SKM-1 (cell line): Measurements from ENCODE around the gene L3MBTL1.

ENCODE experiments used
- DNase-seq: peaks from one replicate; lab custom pipeline; 2025; ENCODE audit not compliant: unreplicated experiment; lab: John Stamatoyannopoulos, UW

L3MBTL1 gene

GRCh38 chr20:43534791-43535350, 27.4 kb downstream of the L3MBTL1 start:
- DNase-seq: no peak

GRCh38 chr20:43535370-43536004, 28.0 kb downstream of the L3MBTL1 start:
- no peak for DNase-seq

- DNase-seq: no peak
Measured at GRCh38 chr20:43536041-43536816, 28.7 kb downstream of the L3MBTL1 start.

- DNase-seq: no peak
Measured at GRCh38 chr20:43536817-43537440, 29.4 kb downstream of the L3MBTL1 start.

DNA sequence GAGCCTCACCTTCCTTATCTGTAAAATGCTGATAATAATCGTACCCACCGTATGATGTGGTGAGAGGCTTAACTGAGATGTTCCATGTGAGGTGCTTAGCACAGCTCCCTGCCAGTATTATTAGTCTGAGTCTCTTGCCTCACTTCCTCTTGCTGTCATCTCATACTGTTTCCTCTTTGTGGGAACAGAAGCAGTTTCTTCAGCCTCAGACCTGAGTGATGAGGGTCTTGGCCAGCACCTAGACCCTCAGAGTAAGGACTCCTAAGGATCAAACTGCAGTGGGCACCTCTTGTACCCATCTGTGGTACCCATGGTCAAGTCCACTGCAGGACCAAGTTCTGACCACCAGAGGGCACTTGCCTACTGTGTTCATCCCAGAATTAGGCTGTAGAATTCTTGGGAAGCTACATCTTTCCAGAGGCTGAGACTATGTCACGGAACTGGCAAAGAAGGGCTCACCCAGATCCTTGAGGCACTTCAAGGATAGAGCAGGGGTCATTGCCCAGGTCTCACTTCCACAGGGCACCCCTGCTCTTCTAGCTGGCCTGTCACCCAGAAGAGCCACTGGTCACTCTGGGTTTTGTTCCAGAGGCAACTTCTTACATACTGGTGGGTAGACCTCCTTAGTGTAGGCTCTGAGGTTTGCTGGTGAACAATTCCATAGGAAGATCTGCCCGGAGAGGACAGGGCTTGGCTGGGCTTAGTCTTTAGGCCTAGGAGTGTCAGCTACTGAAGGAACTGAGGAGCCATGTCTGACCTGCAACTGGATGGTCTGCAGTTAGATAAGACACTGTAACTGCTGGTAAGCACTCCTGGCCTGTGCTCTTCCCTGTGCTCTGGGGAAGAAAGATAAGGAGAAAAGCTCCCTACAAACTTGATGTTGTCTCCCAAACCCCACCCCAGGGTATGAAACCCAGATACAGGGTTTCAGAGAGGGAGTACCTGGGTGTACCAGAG, 30.7 kb downstream of the L3MBTL1 start:
- DNase-seq: peak; percentile 17

GRCh38 chr20:43538878-43539700, 31.6 kb downstream of the L3MBTL1 start:
- no peak for DNase-seq

DNA sequence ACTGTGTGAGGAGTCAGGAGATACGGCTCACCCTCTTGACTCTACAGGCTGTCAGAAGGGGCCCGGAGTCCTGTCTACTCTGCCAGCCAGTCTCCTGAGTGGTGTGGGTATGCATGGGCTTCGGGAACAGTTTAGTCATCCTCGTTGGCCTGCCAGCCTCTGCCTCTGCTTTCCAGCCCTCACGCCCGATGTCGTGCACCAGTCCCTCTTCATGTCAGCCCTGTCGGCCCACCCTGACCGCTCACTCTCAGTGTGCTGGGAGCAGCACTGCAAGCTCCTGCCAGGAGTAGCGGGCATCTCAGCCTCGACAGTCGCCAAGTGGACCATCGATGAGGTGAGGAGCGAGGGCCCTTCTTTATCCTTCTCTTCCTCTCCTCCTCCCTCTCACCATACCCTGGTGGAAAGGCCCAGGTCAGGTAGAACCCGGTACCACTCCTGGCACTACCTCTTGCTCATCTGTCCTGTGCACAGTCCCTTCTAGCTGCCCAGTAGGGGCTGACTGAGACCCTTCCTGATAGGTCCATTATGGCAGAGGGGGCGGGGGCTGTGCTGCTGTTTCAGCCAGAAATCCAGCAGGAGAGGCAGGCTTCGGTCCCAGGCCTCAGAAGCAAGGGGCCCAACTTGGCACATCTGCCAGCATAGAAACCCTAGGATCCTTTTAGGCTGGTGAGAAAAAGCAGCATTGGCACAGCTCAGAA, 32.6 kb downstream of the L3MBTL1 start:
- DNase-seq: no peak

DNA sequence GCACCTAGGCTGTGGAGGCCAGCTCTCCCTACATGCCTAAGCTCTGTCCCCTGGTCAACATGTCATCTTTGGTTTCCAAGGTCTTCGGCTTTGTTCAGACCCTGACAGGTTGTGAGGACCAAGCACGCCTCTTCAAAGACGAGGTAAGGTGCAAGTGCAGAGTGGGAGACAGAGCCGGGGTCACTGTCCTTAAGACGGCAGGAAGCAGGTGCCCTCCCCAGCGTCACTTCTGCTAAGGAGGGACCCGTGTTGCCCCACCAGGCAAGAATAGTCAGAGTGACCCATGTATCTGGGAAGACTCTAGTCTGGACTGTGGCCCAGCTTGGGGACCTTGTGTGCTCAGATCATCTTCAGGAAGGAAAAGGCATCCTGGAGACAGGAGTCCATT, 33.2 kb downstream of the L3MBTL1 start:
- DNase-seq: no peak

GRCh38 chr20:43541214-43541613, 33.7 kb downstream of the L3MBTL1 start:
- DNase-seq: no peak

DNA sequence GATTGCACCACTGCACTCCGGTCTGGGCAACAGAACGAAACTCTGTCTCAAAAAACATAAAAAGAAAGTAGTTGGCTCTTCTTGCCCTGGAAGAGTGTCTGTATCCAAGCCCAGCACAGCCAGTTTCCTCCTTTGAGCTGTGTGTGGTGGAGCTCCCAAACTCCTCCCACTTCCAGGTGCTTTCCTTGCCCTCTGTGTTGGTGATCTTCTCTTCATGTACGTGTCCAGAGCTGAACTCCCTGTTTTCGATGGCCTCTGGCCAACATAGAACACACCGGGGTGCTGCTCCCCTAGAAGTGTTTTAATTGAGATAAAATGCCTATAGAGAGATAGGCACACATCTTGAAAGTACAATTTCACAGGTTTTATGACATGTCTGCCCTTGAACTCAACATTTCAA, 34.7 kb downstream of the L3MBTL1 start:
- no peak for DNase-seq

DNA sequence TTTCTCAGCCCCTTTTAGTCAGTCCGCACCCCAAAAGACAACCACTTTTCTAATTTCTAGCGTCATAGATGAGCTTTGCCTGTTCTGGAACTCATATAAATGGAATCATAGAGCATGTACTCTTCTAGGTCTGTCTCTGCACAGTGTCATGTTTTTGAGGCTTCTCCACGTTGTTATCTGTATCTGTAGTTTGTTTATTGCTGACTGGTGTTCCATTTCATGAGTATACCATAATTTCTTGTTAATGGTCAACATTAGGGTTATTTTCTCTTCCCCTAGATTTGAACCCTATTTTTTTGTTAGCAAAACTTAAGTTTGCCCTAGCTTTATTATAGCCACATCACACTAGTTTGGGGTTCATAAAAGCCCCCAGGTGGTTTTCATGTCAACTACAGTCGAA, 35.2 kb downstream of the L3MBTL1 start:
- no peak for DNase-seq

DNA sequence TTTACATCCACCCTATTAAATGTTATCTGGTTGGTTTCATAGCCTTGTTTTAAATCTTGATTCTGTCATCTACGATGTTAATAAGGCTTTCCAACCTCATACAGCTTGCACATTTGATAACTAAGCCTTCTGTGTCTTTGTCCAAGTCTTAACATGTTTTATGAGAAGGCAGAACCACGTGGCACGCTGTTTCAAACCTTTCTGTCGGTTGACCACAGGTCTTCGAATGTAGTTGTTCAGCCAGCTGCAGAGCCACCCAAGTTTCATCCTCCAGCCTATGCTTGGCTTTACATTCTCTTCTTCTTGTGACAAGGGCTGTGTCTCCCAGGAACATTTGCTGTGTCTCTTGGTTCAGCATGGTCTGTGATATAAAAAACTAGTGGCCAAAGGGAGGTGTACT, 35.6 kb downstream of the L3MBTL1 start:
- DNase-seq: no peak

DNA sequence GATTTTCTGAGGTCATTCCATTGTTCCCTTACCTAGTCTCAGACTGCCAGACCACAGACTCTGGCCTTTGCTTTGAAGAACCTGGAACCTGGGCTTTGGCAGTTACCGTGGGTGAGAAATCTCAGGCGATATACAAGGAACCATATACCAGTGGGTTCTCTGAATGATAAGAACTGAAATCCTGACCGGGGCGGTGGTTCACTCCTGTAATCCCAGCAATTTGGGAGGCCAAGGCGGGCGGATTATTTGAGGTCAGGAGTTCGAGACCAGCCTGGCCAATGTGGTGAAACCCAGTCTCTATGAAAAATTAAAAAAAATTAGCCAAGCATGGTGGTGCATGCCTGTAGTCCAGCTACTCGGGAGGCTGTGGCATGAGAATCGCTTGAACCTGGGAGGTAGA, 37.0 kb downstream of the L3MBTL1 start:
- no peak for DNase-seq

DNA sequence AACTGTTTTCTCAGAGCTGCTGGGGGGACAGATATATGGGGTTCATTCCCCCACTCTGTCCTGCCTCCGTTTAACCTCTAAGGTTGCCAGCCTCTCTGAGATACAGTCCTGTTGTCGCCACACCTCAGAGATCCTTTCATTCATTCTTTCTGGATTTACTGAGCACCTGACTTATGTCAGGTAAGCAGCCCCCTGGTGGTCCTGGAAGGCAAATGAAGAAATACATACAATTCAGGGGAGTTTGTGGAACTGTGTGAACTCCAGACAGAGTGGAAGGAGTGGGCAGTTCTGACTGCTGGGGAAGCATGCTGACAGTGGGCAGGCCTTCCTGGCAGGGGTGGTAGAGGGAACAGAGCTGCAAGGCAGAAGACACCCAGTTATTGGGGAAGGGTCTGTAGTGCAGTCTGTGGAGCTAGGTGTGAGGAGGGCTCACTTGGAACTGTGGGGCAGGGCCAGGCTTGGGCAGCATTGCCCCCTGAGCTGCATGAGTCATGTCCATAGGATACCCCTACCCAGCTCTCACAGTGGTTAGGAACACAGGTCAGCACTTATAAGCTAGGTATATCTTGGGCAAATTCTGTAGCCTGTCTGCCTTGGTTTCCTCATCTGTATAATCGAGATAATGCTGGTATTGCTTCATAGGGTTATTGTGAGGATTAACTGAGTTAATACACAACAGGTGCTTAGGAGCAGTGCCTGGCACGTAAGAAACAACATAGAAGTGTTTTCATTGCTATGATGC, 38.5 kb downstream of the L3MBTL1 start:
- DNase-seq: no peak

- DNase-seq: no peak
Measured at GRCh38 chr20:43548273-43548880, 40.9 kb downstream of the L3MBTL1 start.

DNA sequence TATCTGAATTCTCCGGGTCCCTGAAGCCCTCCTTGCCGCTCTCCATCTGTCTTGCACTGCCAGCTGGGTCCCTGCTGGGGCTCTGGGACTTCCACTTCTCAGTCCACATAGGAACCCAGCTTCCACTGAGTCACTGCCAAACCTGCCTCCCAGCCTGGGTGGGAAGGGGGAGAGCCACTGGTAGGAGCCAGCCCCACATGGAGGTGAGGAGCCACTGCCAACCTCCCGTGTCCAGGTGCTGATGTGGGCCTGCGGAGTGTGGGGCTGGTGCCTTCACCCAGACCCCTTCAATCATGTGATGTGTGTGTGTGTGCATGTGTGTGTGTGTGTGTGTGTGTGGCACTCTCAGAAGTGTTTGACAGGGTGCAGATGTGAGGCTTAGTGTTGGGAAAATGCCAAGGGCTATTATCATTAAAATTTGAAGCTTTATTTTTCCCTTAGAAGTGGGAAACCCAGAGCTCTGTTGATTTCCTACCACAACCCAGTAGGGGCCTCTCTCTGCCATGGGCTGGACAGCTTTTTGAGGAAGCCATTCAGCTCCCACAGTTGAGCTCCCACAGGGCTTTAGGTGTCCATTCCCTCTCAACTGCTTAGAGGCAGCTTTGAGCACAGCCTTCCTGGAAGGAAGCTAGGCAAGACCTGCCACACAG, 42.0 kb downstream of the L3MBTL1 start:
- DNase-seq: no peak

DNA sequence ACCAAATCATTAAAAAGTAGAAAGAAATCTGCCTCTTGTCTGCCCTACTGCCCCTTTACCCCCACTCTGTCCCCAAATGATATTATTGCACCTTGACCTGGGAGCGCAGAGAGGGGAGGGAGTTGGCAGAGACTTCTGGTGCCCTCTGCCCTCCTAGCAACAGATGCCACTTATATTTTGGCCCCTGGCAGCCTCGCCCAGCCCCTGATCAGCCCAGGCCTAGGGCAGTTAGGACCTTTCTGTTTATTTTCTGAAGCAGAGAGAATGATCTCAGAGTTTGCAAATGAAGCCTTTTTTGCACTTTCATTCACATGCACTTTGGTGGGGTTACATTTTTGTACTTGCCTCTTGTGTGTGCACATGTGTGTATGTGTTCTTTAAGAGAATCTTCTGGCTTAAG, 43.0 kb downstream of the L3MBTL1 start:
- DNase-seq: no peak

DNA sequence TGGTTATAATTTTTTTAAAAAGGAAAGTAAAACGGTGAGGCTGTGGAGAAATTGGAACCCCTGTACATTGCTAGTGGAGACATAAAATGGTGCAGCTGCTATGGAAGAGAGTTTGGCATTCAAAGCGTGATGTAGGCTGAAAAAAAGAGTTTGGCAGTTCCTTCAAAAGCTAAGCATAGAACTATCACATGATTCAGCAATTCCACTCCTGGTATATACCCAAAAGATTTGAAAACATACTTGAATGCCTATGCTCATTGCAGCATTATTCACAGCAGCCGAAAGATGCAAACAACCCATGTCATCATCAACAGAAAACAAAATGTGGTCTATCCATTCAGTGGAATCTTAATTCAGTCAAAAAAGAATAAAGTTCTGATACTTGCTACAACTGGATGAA, 46.9 kb downstream of the L3MBTL1 start:
- no peak for DNase-seq
